GM12864 (cell line): ENCODE results near the gene MMP10.

ENCODE experiments used
- DNase-seq: peaks from one replicate; pipeline ENCODE4 v3.0.0-alpha.2; 2011; ENCODE audit warnings: low read depth
- H3K4me3 ChIP-seq: 2 replicates; pipeline ENCODE4 v1.5.1; 2011; ENCODE audit warnings: mild to moderate bottlenecking, low read depth, low read length, control low read depth
- TF ChIP-seq, protein P1 (sequence below): IDR thresholded peaks from 2 replicates; pipeline ENCODE4 v1.5.1; 2011; ENCODE audit warnings: low read depth, mild to moderate bottlenecking, moderate library complexity, low read length, control low read depth, inconsistent platforms; ENCODE audit errors: missing control alignments

Gene MMP10

DNA sequence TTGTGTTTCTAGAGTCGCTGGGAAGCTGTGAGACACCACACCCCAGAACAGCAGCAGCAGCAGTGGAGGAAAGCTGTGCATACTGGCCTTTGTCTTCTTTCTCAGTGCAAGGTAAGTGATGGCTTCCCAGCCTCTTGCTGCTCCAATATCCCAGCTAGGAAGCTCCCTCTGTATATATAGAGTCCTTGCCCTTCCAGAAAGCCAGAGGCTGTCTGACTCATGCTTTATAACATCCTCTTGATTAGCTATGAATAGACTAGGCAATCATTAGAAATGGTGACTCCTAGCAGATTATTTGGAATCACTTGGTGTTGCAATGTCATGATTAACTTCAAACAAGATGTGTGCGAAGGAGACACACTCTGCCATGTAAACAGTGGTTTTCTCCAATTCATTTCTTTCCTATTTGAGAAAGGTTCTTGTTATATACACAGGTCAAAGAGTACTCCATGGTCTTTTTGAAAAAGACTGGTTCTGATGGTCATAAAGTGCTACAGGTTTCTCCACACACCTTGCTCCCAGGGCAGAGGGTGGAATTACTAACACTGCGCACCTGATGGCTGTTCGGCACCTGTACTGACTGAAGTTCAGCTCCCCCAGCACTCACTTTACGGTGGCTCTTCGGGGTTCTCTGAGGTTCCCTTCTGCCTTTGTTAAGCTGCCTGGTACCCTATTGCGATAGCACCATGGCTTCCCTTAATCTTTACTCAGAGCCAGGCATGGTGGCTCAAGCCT is 17.8 kb upstream of the MMP10 start, which contains the start of gene MMP1:
MMP1 (minus strand) TSS at position 149 of the 735 bp plus-strand sequence; CDS start at position 81, 68 bp downstream.
- DNase-seq = no peak
- TF ChIP-seq, protein P1, sequence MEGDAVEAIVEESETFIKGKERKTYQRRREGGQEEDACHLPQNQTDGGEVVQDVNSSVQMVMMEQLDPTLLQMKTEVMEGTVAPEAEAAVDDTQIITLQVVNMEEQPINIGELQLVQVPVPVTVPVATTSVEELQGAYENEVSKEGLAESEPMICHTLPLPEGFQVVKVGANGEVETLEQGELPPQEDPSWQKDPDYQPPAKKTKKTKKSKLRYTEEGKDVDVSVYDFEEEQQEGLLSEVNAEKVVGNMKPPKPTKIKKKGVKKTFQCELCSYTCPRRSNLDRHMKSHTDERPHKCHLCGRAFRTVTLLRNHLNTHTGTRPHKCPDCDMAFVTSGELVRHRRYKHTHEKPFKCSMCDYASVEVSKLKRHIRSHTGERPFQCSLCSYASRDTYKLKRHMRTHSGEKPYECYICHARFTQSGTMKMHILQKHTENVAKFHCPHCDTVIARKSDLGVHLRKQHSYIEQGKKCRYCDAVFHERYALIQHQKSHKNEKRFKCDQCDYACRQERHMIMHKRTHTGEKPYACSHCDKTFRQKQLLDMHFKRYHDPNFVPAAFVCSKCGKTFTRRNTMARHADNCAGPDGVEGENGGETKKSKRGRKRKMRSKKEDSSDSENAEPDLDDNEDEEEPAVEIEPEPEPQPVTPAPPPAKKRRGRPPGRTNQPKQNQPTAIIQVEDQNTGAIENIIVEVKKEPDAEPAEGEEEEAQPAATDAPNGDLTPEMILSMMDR = no peak
- H3K4me3 ChIP-seq = no peak within 1 kb of the TSS

DNA sequence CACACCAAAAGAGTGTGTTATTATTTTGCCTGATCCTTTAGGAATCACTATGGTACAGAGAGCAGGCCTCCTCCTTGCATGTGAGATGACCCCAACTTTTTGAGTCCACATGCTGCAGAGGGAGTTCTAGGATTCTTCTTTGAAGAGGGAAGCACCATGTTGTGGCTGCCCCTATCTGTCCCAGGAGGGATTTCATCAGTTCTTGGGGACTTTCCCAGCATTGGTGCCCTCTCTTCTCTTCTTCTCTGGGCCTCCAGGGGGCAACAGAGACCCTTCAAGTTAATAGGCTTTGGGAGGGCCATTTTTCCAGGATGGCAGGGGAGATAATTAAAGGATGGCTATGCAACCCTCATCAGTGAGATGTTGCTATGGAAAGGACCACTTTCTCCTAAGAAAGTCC is 14.0 kb upstream of the MMP10 start:
- no peak overlapping the region for H3K4me3 ChIP-seq
- no peak for DNase-seq
- TF ChIP-seq, protein P1 = peak; percentile 61

DNA sequence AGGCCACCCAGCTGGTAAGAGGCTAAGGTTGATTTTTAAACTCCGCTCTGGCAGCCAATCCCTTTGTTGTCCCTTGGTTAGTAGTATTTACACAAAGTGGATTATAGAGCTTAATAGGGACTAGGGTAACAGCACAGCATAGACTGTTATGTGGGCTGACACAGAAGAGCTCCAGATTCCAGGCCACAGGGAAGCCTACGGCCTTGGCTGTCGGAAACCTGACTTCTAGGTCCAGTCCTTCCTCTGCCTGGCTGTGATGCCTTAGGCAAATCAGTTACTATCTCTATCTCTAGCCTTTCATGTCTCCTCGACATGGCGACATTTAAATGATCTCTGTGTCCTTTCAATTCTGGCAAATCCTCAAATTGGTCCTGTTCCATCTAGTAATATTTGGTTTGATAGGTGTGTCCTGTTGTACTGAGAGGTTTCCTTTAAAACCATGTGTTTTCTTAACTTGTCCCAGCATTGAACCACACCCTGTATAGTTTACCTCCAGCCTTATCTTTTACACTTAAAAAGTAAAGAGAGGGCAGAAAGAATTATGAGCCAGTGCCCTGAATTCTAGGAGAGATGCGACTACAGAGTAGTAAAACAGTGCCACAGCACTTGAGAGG is 13.4 kb upstream of the MMP10 start:
- DNase-seq = no peak
- no peak overlapping the region for H3K4me3 ChIP-seq
- TF ChIP-seq, protein P1 = no peak

DNA sequence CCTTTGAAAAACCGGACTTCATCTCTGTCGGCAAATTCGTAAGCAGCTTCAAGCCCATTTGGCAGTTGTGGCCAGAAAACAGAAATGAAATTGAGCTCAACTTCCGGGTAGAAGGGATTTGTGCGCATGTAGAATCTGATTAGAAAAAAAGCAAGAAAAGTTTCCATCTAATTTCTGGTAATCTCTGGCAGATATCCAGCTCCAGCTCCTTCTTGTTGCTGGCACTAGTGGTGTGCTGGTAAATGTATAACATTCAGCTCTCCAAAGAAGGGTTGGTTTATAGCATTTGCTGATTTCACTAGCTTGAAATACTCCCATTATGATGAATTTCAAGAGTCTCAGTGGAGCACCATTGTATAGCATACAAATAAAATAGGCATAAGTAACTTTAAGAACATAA is 12.2 kb upstream of the MMP10 start:
- no peak for DNase-seq

DNA sequence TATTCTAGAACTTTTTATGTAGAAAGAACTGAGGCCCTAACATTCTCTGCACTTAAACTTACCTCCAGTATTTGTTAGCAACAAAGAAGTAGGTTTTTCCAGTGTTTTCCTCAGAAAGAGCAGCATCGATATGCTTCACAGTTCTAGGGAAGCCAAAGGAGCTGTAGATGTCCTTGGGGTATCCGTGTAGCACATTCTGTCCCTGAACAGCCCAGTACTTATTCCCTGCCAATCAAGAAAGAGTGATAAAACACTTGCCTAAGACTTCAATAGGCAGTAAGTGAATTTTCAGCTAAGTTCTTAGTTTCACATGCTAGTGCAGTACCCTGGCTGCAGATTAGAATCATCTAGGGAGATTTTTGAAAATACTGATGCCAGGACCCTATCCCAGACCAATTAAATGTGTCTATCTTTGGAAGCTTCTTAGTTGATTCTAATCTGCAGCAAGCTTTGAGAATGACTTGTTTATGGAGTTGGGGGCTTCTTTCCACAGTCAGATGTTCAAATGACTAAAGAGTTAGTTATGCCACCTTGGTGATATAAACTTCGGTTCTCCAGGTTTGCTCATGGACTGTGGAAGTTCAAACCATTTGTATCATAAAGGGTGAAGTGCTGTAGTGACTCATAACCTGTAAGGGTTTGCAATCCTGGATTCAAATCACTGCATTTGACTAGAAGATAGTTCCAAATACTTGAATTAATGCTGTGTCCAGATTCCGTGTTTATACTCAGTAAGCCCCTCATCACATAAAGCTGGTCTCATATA is 11.0 kb upstream of the MMP10 start:
- TF ChIP-seq, protein P1 = no peak
- no peak for DNase-seq
- no peak overlapping the region for H3K4me3 ChIP-seq

More for the DNA sequence above, 12.2 kb upstream of the MMP10 start:
- H3K4me3 ChIP-seq = no peak overlapping the region
- TF ChIP-seq, protein P1 = no peak

DNA sequence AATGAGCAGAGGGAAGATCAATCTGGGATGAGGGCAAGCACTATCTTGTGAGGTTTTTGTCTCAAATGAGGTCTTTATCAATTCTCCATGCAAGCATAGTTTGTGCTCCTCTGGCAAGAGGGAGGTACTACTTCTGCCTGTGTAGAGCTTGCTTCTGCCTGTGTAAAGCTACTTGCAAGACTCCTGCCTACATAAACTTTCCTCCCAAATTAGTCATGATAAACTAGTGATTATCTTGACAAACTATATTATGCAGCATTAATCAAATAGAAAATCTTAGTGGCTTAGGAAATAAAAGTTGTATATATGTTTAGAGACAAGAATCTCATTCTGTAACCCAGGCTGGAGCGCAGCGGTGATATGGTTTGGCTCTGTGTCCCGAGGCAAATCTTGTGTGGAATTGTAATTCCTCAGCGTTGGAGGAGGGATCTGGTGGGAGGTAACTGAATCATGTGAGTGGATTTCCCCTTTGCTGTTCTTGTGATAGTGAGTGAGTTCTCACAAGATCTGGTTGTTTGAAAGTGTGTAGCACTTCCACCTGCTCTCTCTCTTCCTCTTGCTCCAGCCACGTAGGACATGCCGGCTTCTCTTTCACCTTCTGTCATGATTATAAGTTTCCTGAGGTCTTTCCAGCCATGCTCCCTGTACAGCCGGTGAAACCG is 8.0 kb upstream of the MMP10 start:
- H3K4me3 ChIP-seq = no peak overlapping the region
- TF ChIP-seq, protein P1 = no peak
- no peak for DNase-seq
